HG03060 (cell line): ENCODE measurements around the gene DDX27.
"Not testable (repeated sequence)": the region's sequence is repeated elsewhere in the genome, so short reads cannot be mapped to it uniquely, and the experiment has no call there.

Experiments used
- ATAC-seq: cut with Tn5 transposase; IDR thresholded peaks from one replicate; pipeline ENCODE4 v1.9.1; 2021; ENCODE audit warnings: low read depth, moderate number of reproducible peaks; ENCODE audit not compliant: unreplicated experiment

DDX27 gene

DNA sequence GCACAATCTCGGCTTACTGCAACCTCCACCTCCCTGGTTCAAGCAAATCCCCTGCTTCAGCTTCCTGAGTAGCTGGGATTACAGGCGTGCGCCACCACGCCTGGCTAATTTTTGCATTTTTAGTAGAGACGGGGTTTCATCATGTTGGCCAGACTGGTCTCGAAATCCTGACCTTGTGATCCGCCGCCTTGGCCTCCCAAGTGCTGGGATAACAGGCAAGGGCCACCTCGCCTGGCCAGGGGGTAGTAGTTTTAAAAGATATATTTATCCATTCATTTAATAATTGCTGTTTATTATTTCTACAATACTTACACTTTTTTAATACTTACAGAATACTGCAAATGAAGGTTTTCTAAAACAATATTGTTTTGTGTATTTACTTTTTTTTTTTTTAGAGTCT, 15.5 kb upstream of the DDX27 start:
- ATAC-seq: no peak

- no peak for ATAC-seq
Observed at GRCh38 chr20:49207076-49207475, 12.1 kb upstream of the DDX27 start.

DNA sequence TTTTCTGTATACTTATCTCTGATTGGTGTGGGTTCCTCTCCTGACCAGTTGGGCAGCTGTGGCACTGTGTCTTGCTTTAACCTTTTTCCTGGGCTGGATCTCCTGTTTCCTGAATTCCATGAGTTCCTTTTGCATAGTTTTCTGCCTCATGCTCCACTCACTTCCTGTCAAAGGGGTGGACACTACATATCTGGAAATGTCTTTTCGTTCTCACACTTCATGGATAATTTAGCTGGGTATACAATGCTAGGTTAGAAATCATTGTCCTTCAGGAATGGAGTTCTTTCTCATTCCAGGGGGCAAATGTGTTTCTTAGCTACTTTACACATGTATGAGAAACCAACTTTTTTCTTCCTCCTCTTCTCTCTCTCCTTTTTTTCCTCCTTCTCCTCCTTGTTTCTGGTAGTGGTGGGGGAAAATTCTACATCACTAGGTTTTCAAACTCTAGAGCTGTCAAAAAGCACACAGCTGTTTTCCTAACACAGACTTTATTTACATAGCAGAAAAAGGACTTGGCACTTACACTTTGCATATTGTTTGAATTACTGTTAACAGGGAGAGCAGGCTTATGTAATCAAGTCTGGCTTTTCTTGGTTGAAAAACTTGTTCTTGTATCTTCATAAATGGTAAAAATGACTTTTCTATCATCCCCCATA, 9.0 kb upstream of the DDX27 start:
- no peak for ATAC-seq

DNA sequence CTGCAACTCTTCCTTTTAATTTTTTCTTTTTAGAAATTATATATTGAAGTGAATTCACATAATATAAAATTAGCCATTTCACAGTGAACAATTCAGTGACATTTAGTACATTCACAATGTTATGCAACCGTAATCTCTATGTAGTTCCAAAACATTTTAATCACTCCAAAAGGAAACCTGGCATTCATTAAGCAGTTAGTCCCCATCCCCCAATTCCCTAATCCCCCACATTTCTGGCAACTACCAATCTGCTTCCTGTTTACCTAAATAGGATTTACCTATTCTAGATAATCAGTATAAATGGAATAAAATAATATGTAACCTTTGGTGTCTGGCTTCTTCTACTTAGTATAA, 8.5 kb upstream of the DDX27 start:
- ATAC-seq: no peak

- ATAC-seq: no peak
Observed at GRCh38 chr20:49214571-49214970, 4.6 kb upstream of the DDX27 start.

DNA sequence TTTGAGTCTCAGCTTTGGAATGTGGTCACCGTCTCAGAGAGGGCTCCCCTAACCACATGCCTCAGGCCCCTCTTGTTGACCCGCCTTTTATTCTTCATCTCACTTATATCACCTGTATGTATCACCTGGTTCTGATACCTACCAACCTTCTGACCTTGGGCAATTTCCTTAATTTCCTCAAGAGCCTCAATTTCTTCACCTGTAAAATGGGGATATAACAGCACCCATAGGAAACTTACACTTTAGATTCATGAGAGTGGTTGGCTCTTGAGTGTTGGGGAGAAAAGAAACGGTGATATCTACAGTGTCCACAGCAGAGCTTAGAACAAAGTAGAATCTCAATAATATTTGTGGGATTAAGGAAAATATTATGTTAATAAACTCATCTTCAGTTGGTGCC, 4.0 kb upstream of the DDX27 start:
- ATAC-seq: no peak

- no peak for ATAC-seq
Observed at GRCh38 chr20:49216991-49217578, 2.1 kb upstream of the DDX27 start.

DNA sequence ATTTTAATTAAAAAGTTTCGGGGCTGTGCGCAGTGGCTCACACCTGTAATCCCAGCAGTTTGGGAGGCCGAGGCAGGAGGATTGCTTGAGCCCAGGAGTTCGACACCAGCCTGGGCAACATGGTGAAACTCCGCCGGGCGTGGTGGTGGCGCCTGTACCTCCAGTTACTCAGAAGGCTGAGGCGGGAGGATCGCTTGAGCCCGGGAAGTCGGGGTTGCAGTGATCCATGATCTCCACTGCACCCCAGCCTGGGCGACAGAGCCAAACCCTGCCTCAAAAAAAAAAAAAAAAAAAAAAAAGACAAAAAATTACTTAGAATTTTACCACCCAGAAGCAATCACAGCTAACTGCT, 501 bp upstream of the DDX27 start:
- ATAC-seq: not testable (repeated sequence)

DNA sequence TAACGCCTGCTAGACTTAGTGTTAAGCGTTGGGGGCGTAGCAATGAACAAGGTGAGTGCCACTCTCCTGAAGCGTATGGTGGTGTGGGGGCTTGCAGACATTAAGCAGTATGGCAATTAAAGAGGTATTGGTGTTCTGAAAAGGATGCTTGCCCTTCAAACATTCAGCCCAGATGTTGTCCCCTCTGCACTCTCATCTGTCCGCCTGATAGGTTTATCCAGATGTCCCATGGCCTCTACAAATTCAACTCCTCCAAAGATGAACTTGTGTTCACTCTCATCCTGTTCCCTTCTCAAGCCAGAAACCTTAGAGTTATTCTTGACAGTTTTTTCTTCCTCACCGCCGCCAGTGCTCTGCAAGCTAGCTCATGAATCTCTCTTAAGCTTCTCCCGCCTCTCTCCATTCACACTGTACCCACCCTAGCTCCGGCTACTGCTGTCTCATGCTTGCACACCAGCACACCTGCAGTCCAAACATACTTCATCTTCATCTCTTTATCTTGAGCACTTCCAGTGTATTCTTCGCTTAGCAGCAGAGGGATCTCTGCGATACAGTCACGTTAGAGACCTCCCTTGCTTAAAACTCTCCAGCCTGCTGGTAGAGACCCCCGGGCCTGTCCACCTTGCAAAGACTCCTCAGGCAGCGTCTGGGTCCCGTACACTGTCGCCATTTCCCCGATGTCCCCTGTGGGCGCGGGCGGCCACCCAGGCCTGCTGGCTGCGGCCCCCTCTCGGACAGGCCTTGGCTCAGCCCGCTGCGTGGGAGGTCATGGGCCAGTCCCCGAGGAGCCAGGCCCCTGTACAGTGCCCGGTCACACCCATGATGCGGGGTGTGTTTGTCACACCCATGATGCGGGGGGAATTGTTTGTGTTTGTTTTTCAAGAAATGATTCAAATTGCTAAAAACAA, 962 bp downstream of the DDX27 start:
- no peak for ATAC-seq

- ATAC-seq: no peak
Observed at GRCh38 chr20:49225896-49226295, 6.7 kb downstream of the DDX27 start.

- no peak for ATAC-seq
Observed at GRCh38 chr20:49228676-49229075, 9.5 kb downstream of the DDX27 start.

- no peak for ATAC-seq
Observed at GRCh38 chr20:49229381-49229780, 10.2 kb downstream of the DDX27 start.

DNA sequence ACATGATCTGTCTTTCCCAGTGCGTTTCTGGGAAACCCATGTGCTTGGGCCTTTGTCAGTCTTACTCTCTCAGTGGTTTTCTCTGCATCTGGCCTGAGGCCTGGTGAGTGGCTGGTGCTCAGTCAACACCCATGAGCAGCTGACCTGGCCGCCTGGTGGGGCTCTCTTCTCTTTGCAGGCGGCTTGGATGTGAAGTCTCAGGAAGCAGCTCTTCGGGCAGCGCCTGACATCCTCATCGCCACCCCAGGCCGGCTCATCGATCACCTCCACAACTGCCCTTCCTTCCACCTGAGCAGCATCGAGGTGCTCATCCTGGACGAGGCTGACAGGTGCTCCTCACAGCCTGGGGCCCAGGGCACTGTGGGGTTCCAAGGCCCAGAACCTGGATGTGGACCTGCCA, 10.8 kb downstream of the DDX27 start:
- no peak for ATAC-seq

DNA sequence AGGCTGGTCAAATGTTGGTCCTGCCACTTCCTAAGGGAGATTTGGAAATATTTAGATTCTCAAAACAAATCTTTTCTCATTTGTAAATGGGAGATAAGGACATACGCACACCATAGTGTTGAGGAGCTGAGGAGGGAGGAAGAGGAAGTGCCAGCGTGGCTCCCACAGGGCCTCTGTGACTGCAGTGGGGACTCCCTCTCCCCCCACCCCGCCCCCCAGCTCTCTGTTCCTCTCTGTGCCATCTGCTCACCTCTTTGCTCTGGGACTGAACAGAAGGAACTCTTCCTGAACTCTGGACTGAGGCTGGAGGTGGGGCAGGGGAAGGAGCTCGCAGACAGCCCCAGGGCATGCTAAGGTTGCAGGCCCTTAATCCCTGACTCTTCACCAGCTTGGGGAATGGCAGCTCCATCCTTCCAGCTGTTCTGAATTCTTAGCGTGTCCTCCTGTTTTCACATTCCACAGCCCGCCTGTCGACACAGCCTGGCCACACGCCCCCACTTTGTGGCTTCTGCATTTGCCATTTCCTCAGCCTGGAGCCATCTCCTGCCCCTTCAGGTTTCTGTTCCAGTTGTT, 11.4 kb downstream of the DDX27 start:
- ATAC-seq: no peak

- no peak for ATAC-seq
Observed at GRCh38 chr20:49231471-49231870, 12.3 kb downstream of the DDX27 start.

DNA sequence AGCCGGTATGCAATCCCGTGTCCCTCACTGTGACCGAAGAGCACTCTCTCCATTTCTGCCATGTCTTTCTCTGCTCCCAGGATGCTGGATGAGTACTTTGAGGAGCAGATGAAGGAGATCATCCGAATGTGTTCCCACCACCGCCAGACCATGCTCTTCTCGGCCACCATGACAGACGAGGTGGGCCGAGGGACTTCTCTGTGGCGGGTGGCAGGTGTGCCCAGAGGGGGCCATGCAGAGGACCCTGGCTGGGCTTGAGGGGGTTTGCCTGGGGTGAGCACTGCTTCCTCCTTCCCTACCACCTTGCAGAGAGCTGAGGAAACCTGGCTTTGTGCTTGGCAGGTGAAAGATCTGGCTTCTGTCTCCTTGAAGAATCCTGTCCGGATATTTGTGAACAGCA, 14.0 kb downstream of the DDX27 start:
- ATAC-seq: no peak

DNA sequence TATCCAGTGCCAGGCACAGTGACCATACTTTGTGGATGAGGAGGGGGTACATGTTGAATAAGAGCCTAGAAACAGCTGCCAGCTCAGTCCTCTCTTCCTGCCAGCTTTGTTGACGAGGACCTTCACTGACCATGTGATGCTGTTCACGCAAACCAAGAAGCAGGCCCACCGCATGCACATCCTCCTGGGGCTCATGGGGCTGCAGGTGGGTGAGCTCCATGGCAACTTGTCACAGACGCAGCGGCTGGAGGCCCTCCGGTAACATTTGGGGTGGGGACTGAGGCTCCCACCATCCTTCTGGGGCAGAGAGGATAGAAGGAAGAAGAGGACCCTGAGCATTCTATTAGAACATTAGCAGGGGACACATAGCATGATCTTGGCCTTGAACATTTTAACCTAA, 15.6 kb downstream of the DDX27 start:
- no peak for ATAC-seq

DNA sequence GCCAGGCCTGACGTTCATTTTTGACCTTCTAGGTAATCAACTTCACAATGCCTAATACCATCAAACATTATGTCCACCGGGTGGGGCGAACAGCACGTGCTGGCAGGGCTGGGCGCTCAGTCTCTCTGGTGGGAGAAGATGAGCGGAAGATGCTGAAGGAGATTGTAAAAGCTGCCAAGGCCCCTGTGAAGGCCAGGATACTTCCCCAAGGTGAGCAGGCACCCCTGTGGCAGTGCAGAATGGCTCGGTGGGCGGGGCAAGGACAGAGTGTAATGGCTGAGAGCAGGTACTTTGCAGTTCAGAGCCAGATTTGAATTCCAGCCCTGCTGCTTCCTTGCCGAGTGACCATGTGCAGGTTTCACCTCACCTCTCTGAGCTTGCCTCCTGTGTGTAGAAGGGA, 17.1 kb downstream of the DDX27 start:
- ATAC-seq: no peak

GRCh38 chr20:49237531-49237930, 18.3 kb downstream of the DDX27 start:
- no peak for ATAC-seq

DNA sequence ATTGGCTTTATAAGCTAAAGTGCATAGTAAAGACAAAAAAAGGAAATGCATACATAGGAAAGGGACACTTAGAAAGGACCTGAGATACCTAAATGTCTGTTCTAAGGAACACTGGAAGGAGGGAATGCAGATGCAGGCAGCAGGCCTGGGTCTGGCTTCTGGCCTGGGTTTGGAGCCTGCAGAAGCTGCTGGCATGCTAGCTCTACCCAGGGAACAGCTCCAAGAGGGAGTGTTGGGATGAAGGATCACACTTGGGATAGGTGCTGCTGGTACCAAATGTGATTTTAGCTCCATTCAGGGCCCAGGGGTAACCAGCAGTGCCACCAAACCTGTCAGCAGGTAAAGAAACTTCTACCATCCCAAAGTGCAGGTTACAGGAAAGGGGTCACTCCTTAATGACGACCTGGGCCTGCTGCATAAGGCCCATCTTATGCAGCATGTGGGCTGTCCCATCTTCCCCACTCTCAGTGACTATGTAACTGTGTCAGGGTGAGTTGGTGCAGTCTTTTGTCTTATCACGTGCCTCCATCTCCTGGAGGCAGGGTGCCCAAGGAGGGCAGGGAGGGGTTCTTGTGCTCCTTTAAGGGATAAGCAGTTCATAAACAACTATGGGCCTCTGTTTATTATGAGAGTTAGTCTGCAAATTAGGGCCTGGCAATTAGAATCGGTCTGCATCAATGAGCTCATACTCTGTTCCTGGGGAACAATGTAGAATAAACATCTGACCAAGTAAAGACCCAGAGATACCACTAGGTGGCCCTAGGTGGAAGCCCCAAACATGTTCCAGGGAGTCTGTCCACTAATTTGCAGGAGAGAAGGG, 26.9 kb downstream of the DDX27 start:
- no peak for ATAC-seq
